Measurements from ENCODE around the gene SCAPER. TPM values are rescaled to one million over a fixed set of nuclear protein-coding genes. Genes with fewer than 3 reads are reported as not detected.

Gene SCAPER, protein sequence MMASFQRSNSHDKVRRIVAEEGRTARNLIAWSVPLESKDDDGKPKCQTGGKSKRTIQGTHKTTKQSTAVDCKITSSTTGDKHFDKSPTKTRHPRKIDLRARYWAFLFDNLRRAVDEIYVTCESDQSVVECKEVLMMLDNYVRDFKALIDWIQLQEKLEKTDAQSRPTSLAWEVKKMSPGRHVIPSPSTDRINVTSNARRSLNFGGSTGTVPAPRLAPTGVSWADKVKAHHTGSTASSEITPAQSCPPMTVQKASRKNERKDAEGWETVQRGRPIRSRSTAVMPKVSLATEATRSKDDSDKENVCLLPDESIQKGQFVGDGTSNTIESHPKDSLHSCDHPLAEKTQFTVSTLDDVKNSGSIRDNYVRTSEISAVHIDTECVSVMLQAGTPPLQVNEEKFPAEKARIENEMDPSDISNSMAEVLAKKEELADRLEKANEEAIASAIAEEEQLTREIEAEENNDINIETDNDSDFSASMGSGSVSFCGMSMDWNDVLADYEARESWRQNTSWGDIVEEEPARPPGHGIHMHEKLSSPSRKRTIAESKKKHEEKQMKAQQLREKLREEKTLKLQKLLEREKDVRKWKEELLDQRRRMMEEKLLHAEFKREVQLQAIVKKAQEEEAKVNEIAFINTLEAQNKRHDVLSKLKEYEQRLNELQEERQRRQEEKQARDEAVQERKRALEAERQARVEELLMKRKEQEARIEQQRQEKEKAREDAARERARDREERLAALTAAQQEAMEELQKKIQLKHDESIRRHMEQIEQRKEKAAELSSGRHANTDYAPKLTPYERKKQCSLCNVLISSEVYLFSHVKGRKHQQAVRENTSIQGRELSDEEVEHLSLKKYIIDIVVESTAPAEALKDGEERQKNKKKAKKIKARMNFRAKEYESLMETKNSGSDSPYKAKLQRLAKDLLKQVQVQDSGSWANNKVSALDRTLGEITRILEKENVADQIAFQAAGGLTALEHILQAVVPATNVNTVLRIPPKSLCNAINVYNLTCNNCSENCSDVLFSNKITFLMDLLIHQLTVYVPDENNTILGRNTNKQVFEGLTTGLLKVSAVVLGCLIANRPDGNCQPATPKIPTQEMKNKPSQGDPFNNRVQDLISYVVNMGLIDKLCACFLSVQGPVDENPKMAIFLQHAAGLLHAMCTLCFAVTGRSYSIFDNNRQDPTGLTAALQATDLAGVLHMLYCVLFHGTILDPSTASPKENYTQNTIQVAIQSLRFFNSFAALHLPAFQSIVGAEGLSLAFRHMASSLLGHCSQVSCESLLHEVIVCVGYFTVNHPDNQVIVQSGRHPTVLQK (N-terminal part only)
- 15.8 and 18.4 TPM in 2 replicates for polyA plus RNA-seq (2014; cell fraction: cytosol; rRNA removed)
- polyA plus RNA-seq (2014; cell fraction: nucleus; rRNA removed): 21.4 and 26.9 TPM in 2 replicates

DNA sequence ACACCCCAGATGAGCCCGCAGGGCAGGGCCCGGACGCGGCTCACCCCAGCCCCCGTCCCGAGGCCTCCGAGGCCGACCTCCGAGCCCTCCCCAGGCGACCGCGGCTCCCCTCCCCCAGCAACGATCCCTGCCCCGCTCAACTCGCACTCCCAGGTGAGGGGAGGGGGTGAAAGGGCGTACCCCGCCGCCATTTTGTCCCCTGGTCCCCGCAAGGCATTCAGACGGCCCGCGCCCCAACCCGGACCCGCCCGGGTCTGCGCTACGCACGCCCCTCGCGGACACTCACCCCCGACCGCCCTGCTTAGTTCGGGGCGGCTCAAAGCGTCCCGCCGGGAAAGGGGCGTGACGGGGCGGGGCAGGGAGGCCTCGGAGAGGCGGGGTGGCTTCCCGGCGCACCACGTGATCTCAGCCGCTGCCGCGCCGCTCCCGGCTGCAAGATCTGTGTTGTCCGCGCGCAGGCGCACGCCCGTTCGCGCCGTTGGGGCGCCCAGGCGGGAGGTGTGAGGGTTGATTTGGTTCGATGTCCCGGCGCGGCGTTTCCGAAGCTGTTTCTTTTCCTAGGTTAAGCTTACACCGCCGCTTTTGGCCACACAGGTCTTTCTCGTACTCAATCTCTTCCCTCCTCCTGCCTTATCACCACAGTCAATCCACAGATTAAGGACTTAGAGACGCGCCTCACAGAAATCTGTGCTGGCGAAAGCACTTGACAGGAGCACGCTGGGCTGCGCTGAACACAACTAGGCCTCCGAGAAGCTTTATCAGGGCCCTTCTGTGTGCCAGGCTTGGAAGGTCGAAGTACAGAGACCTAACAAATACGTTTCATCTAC is at the start of gene SCAPER:
TSS of gene SCAPER (minus strand) at position 328 of the 827 bp plus-strand sequence. CDS start 21,523 bp downstream, outside the sequence.
- peak; percentile 93 for DNase-seq (ENCODE audit: low spot score)

DNA sequence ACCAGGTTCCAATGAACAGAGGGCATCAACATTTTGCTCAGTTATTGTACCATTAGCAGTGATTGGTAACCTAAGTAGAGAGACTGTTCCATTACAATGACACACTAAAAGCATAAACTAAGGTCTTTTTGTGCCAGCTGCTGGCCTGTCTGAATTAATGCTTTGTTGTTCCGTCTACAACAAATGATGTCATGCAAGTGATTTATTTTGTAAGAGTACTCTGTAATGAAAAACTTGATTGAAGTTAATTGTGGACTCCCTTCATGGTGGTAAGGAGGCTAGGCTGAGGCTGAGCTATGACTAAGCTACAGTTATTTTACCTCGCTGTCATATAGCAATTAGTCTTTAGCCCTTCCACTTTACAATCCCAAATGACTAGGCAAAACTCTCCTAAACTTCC is 49.6 kb upstream of the SCAPER start:
- DNase-seq (ENCODE audit: low spot score): no peak

DNA sequence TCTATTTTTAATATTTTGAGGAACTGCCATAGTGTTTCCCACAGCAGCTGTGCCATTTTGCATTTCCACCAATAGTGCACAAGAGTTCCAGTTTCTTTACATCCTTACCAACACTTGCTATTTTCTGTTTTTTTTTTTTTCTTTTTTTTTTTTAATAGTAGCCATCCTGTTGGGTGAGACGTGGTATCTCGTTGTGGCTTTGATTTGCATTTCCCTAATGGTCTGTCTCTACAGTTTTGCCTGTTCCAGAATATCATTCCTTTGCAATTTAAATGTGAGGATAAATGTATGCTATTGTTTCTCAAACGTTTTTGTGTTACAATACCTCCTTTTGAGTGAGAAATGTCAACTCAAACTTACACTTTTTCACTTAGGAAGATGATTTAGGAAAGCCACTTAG is 48.8 kb upstream of the SCAPER start:
- no peak for DNase-seq (ENCODE audit: low spot score)

DNA sequence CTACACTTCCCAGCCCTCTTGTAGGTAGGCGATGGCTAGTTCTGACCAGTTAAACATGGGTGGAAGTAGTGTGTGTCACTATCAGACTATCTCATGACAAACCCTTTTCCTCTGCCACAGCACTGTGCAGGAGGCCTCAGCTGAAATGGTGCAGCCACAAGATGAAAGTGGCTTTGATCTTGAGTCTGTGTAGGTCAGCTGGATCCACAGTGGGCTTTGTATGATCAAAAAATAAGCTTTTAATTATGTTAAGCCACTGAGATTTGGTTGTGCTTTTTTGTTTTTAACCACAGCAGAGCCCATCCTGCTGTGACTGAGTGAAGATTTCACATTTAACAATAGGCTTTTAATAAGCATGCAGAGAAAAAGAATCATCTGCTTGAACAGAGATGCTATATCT is 46.1 kb upstream of the SCAPER start:
- DNase-seq (ENCODE audit: low spot score): no peak

DNA sequence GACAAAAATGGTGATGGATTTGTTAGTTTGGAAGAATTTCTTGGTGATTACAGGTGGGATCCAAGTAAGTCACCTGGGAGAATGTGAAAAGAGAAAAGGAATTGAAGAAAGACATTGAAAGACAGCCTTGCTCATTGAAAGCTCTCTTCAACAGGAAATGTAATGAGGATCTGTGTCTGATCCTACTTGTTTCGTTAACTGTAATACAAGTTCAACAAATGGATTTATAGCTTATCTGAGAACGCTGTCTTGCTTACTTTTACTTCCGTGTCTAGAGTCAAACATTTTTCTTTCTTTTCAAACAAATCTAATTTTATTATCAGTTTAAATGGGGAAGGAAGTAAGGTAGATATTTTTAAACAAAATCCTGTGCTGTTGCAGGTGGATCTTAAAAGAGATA is 42.3 kb upstream of the SCAPER start:
- no peak for DNase-seq (ENCODE audit: low spot score)

DNA sequence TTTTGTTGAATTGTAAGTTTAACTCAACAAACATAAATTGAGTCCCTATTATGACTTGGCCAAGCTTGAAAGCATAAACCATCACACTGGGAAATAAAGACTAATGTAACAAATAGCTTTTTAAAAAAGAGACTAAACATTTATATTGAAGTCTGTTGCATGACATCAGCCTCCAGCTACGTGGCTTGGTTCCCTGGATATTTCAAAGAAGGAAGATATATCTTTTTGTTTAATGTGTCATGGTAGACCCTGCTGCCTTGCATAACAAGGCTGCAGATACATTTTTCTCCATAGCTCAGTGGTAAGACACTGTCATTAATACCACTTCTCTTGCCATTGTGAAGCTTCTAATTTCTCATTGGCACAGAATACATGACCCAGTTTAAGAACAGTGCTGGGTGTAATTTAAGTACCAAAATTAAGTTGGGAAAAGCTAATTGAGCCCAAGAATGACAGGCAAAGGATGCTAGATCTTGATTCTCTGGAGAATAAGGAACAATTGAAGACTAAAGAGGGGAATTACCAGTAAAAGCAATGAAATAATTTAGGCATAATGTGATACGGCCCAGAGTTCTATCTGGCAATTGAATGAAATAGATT is 40.5 kb upstream of the SCAPER start:
- no peak for DNase-seq (ENCODE audit: low spot score)

DNA sequence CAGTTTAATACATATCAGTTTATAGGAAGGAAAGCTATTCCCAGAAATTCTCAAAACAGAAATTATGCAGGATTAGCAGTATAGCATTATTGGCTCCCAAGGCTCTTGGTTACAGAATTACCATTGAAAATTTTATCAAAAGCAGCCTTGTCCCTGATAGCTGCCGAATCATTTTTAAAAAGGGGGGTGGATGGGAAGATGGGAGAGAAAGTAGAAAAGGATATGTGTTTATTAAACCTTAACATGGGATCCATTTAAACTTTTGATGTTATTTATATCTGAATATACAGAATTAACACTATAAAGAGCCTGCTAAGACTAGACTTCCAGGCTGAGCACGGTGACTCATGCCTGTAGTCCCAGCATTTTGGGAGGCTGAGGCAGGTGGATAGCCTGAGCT is 37.2 kb upstream of the SCAPER start:
- no peak for DNase-seq (ENCODE audit: low spot score)

DNA sequence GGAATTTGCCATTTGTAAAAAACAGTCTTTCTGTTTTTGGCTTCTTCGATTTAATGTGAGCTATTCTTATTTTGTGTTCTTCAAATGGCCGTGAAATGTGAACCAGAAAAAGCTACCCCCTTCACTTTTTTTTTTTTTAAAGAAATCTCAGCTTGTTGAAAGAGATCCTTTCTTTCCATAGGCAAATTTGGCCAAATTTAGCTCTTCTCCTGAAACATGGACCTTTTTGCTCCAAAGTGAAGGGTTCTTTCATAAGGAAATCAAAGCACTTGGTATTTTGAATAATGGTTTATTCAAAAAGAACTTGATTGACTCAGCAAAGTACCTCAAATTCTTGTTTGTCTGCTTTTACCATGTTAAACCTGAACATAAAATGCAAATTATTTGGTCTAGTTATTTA is 36.5 kb upstream of the SCAPER start:
- DNase-seq (ENCODE audit: low spot score): no peak

DNA sequence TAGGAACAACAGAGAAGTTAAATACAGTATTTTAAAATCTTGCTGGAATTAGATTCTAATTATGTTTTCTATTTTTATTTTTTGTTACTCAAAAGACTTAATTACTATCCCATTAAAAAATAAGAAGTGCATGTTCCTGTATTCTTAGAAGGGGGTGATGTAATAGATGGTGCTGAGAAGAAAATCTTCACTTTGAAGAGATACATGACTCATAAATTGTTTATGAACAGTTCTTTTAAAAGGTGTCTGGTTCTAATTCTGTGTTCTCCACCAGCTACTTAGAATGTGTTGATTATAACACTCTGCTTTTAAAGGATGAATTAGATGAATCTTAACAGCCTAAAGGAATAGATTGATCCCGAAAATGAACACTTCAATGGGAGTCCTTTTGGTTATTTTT is 34.6 kb upstream of the SCAPER start:
- no peak for DNase-seq (ENCODE audit: low spot score)

DNA sequence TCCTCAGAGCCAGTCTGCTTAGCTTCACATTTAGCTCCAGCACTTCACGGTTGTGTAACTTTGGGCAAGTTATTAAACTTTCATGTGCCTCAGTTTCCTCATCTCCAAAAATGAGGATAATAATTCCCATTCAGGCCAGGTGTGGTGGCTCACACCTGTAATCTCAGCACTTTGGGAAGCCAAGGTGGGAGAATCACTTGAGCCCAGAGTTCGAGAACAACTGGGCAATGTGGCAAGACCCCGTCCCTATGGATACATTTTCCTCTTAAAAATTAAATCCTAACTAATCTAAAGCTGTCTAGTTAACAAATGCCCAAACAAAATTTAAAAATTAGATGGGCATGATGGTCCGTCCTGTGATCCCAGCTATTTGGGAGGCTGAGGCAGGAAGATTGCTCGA is 33.6 kb upstream of the SCAPER start:
- no peak for DNase-seq (ENCODE audit: low spot score)

DNA sequence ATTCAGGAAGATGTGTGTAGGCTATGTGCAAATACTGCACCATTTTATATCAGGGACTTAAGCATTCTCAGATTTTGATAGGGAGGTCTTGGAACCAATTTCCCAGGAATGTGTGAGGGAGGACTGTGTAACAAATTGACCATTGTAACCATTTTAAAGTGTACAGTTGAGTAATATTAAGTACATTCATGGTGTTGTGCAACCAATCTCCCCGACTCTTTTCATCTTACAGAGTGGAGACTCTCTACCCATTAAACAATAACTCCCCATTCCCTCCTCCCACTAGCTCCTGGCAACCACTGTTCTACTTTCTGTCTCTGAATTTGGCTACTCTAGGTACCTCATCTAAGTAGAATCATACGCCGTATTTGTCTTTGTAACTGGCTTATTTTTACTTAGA is 31.5 kb upstream of the SCAPER start:
- no peak for DNase-seq (ENCODE audit: low spot score)

DNA sequence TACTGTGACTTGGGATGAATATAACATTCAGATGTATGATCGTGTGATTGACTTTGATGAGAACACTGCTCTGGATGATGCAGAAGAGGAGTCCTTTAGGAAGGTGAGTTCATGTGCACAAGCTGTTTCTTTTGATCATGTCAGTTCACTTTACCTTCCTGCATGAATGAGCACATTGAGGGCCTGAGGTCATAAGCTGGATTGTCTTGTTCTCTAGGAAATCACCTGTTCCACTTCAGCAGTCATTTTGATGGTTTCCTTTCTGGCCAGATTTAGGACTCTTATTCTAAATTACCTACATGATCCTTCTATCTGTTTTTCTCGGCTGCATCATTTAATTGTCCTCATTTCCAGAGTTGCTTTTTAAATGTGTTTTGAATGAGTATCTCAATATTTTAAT is 30.5 kb upstream of the SCAPER start:
- no peak for DNase-seq (ENCODE audit: low spot score)

DNA sequence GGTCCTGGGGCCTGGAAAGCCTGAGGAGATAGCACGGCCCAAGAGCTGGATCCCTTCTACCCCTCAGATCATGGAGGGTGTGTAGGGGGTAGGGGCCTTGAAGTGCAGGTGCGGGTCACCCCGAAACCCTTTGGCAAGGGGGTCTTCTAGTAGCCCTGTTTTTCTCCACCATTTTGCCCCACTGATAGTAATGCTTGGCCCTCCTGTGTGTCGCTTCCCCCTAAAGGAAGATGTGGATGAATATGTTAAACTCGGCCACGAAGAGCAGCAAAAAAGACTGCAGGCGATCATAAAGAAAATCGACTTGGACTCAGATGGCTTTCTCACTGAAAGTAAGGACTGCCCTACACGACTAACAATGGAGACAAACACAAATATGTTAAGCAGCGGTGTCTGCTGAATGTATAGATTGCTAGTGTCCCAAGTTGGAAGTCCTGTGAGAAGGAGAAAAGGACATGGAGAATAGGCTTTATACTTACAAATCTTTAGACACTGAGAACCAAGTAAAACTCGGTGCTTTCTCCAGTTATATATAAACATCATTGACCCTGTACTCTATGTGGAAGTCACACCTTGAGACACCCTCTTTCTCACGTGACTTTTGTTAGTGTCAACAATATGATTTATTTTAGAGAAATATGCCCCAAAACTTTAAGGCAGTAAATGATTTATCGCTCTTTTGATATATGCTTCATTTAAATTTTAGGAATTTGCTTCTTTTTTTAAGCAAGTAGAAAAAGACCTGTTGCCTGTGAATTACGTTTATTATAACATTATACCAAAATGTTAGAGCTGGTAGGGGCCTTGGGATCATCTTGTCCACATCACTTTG is 27.2 kb upstream of the SCAPER start:
- no peak for DNase-seq (ENCODE audit: low spot score)

DNA sequence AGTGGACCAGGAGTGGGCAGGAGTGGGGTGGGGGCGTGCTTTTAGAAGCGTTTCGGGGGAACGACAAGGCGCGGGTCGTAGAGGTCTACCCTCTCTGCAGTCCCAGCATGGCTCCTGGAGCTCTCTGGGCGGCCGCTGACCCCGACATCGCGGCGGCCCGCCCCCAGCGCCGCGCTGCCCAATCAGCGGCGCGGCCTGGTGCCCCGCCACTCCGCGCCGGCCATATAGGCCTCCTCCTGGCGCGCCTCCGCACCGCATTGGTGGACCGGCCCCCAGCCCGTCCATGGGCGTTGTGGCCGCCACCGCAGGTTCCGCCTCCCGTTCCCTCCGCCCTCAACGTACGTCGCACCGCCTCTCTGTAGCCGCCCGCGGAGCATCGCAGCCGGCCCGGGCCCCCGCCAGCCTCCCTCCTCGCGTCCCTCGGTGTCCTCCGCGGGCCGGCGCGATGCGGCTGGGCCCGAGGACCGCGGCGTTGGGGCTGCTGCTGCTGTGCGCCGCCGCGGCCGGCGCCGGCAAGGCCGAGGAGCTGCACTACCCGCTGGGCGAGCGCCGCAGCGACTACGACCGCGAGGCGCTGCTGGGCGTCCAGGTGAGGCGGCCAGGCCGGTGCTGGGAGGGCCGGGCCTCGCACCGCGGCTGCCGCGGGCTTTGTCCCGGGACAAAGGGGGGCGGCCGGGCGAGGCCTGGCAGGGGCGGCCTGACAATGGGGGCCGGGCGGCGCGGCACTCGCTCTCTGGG is 26.4 kb upstream of the SCAPER start, which contains the start of gene RCN2:
TSS of gene RCN2 (plus strand) at position 353 of the 738 bp plus-strand sequence. CDS start at position 446, 93 bp downstream.
- peak; percentile 93 for DNase-seq (ENCODE audit: low spot score)

DNA sequence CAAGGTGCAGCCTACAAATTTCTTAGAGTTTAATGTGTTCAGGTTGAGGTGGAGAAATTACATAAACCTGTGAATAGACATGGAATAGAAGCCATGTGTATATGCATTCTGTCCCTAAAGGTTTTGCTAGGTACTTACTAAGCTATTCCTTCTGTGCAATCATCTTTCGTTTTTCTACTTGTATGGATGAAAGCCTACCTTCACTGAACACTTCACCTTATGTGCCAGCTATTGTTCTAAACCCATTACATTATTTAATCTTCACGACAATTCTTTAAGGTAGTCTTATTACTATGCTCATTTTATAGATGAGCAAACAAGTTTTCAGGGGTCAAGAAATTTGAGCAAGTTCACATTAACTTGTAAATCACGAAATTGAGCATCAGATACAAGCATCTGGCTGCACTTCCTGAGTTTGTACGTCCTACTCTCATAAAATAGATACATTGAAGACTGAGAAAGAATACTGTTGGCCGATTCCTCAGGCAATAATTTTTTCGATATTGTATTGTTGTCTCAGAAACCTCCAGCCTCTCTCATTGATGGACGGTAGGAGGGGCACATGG is 25.8 kb upstream of the SCAPER start:
- DNase-seq (ENCODE audit: low spot score): no peak

DNA sequence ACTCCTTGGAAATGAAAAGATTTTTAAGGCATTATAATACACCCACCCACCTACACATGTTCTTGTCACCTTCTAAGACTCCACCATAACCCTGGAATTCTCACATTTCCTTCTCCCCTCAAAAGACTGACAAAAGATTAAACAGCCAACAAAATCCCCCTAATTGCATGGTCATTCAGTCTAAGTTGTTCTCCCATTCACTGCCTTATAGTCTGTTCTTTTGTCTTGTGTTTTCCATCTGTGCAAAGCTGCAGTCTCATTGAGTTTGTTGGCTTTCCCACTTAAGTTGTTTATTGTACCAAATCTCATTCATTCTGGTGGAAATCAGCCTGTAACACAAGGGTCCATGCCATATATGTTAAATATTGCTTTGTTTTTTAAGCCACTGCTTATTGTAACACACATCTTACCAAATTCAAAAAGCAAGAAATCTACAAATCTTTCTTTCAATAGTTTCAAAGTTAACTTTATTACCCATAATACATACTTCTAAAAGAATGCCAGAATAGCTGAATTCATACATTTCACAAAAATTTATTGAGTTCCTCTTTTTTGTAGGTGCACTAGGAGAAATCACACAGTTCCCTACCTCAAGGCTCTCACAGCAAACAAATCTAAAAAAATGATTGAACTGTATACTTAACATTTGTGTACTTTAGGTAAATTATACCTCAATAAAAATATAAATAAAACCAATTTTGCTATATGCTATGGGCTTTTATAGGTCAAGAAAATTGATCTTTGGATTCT is 24.0 kb upstream of the SCAPER start:
- no peak for DNase-seq (ENCODE audit: low spot score)

DNA sequence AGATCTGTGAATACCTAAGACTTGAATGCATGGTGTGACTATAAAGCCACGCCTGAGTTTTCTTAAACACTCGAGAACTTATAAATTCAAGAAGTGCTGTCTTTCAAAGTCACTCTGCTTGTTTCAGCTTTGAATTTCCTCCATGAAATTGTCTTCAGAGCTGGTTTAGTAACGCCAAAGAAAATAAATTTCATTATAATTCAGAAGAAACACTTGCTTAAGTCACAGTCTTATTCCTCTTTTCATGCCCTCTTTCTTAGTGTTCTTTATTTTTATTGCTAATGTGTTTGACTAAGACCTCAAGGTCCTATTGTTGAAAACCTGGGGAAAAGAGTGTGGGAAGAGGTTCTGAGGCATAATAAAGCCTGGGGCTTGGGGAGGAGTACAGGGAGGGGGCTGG is 23.1 kb upstream of the SCAPER start:
- no peak for DNase-seq (ENCODE audit: low spot score)
